OCI-LY1 (cell line): ENCODE measurements around the gene ATP2C1.

Source experiments
- H2AFZ ChIP-seq: fragments of 200-600 bp; sonication (generic), shearing (Covaris generic); 2 replicates; pipeline ENCODE4 v1.6.0; 2014; ENCODE audit warnings: antibody characterized with exemption, mild to moderate bottlenecking, low read length
- H3F3A ChIP-seq: fragments of 200-600 bp; sonication (generic), shearing (Covaris generic); 2 replicates; pipeline ENCODE4 v1.6.0; 2014; ENCODE audit warnings: mild to moderate bottlenecking, antibody characterized with exemption, low read length, moderate library complexity; ENCODE audit not compliant: insufficient read depth
- H3K27ac ChIP-seq: fragments of 200-600 bp; sonication (generic); 2 replicates; pipeline ENCODE4 v1.5.1; 2014; ENCODE audit warnings: low read length, mixed run types, mild to moderate bottlenecking, low read depth; ENCODE audit not compliant: poor library complexity, severe bottlenecking
- H3K27me3 ChIP-seq: fragments of 200-600 bp; sonication (generic); 2 replicates; pipeline ENCODE4 v1.6.0; 2014; ENCODE audit warnings: antibody characterized with exemption, mild to moderate bottlenecking, low read length, moderate library complexity; ENCODE audit not compliant: insufficient read depth
- H3K36me3 ChIP-seq: fragments of 200-600 bp; sonication (generic); 2 replicates; pipeline ENCODE4 v1.6.1; 2014; ENCODE audit warnings: mild to moderate bottlenecking, antibody characterized with exemption, low read length, moderate library complexity, mixed read lengths; ENCODE audit not compliant: insufficient read depth
- H3K4me1 ChIP-seq: fragments of 200-600 bp; sonication (generic); 2 replicates; pipeline ENCODE4 v1.5.1; 2014; ENCODE audit warnings: mild to moderate bottlenecking, low read length, moderate library complexity; ENCODE audit not compliant: insufficient read depth, severe bottlenecking
- H3K4me2 ChIP-seq: fragments of 200-600 bp; sonication (generic), shearing (Covaris generic); 2 replicates; pipeline ENCODE4 v1.6.1; 2014; ENCODE audit warnings: low read length
- H3K4me3 ChIP-seq: fragments of 200-600 bp; sonication (generic); 2 replicates; pipeline ENCODE4 v1.5.1; 2014; ENCODE audit warnings: low read length, low read depth, mild to moderate bottlenecking, mixed read lengths; ENCODE audit not compliant: poor library complexity, severe bottlenecking
- H3K79me2 ChIP-seq: fragments of 200-600 bp; shearing (Covaris generic); 2 replicates; pipeline ENCODE4 v1.6.1; 2016; ENCODE audit warnings: mixed run types, low read length, mixed read lengths; ENCODE audit not compliant: insufficient read depth
- H3K9ac ChIP-seq: fragments of 200-600 bp; sonication (generic), shearing (Covaris generic); 2 replicates; pipeline ENCODE4 v1.6.1; 2014; ENCODE audit warnings: mild to moderate bottlenecking, low read length, mixed read lengths
- H3K9me2 ChIP-seq: fragments of 200-600 bp; sonication (generic), shearing (Covaris generic); 2 replicates; pipeline ENCODE4 v1.6.1; 2014; ENCODE audit warnings: low read depth, mild to moderate bottlenecking, low read length, mixed read lengths
- H3K9me3 ChIP-seq: fragments of 200-600 bp; shearing (Covaris generic); 2 replicates; pipeline ENCODE4 v1.6.1; 2014; ENCODE audit warnings: low read length, mixed read lengths
- H4K20me1 ChIP-seq: fragments of 200-600 bp; sonication (generic), shearing (Covaris generic); 2 replicates; pipeline ENCODE4 v1.6.0; 2016; ENCODE audit warnings: mild to moderate bottlenecking, low read length; ENCODE audit not compliant: insufficient read depth
- CTCF ChIP-seq: fragments of 200-600 bp; sonication (generic), shearing (Covaris generic); IDR thresholded peaks from 2 replicates; pipeline ENCODE4 v1.5.1; 2017; ENCODE audit warnings: mild to moderate bottlenecking, antibody characterized with exemption, low read length, moderate library complexity, mixed read lengths
- EZH2 ChIP-seq: fragments of 200-600 bp; sonication (generic), shearing (Covaris generic); IDR thresholded peaks from 2 replicates; pipeline ENCODE4 v1.8.0; 2017; ENCODE audit warnings: borderline replicate concordance, mixed run types, mild to moderate bottlenecking, antibody characterized with exemption, low read length, moderate library complexity, mixed read lengths

Gene ATP2C1

GRCh38 chr3:130934442-130935089, 40.7 kb downstream of the ATP2C1 start:
- peaks cover 15% of the 10 kb centered on the region for H3K79me2 ChIP-seq
- H4K20me1 ChIP-seq = no peaks in the 10 kb centered on the region
- H3K4me2 ChIP-seq = no peak overlapping the region
- H3K36me3 ChIP-seq = peaks cover 76% of the 10 kb centered on the region
- no peaks in the 10 kb centered on the region for H3F3A ChIP-seq
- no peaks in the 10 kb centered on the region for H3K9me3 ChIP-seq
- H3K4me3 ChIP-seq = no peak overlapping the region
- no peaks in the 10 kb centered on the region for H3K9me2 ChIP-seq
- H3K9ac ChIP-seq = no peak overlapping the region
- no peak overlapping the region for H2AFZ ChIP-seq
- H3K27me3 ChIP-seq = no peaks in the 10 kb centered on the region
- no peaks in the 10 kb centered on the region for H3K4me1 ChIP-seq
- no peak overlapping the region for H3K27ac ChIP-seq
- no peak for TF ChIP-seq CTCF
- TF ChIP-seq EZH2 = no peak

GRCh38 chr3:130935761-130936492, 42.0 kb downstream of the ATP2C1 start:
- no peak overlapping the region for H3K4me3 ChIP-seq
- H3K27me3 ChIP-seq = no peaks in the 10 kb centered on the region
- TF ChIP-seq EZH2 (no peak), CTCF (no peak)
- H2AFZ ChIP-seq = no peak overlapping the region
- H4K20me1 ChIP-seq = no peaks in the 10 kb centered on the region
- H3K4me2 ChIP-seq = no peak overlapping the region
- no peaks in the 10 kb centered on the region for H3K9me3 ChIP-seq
- peaks cover 78% of the 10 kb centered on the region for H3K36me3 ChIP-seq
- no peaks in the 10 kb centered on the region for H3F3A ChIP-seq
- H3K27ac ChIP-seq = no peak overlapping the region
- H3K9me2 ChIP-seq = no peaks in the 10 kb centered on the region
- no peaks in the 10 kb centered on the region for H3K4me1 ChIP-seq
- 0 out of 2 replicates have a peak, but pooled peaks cover 1% of the 10 kb centered on the region for H3K79me2 ChIP-seq
- no peak overlapping the region for H3K9ac ChIP-seq

GRCh38 chr3:130939753-130940152, 45.9 kb downstream of the ATP2C1 start:
- Histone ChIP-seq H3F3A (no peaks in the 10 kb centered on the region), H3K79me2 (no peaks in the 10 kb centered on the region), H3K27ac (no peak overlapping the region), H3K4me3 (no peak overlapping the region), H3K9me3 (no peaks in the 10 kb centered on the region), H3K27me3 (no peaks in the 10 kb centered on the region), H3K9ac (no peak overlapping the region), H3K4me2 (no peak overlapping the region), H4K20me1 (no peaks in the 10 kb centered on the region), H2AFZ (no peak overlapping the region), H3K4me1 (no peaks in the 10 kb centered on the region), H3K9me2 (no peaks in the 10 kb centered on the region), H3K36me3 (peaks cover 82% of the 10 kb centered on the region)
- TF ChIP-seq CTCF (no peak), EZH2 (no peak)
